Fibroblast of lung (primary cell): Measurements from ENCODE around the gene MDN1. TPM values are rescaled to one million over a fixed set of nuclear protein-coding genes. Genes with fewer than 3 reads are reported as not detected.

Experiments used
- DNase-seq, 2 donors: peaks; one replicate each; pipeline versions ENCODE4 v3.0.0 to v3.0.0-alpha.2; 2010; ENCODE audit warnings: low read depth in 2 of 2
- H2AFZ ChIP-seq: 2 replicates; pipeline ENCODE4 v1.5.1; 2012; ENCODE audit warnings: low read length, control low read depth, inconsistent platforms
- H3K27ac ChIP-seq: 2 replicates; pipeline ENCODE4 v1.5.1; 2011; ENCODE audit warnings: low read length, control low read depth; ENCODE audit not compliant: insufficient read depth
- H3K27me3 ChIP-seq: 2 replicates; pipeline ENCODE4 v1.5.1; 2011; ENCODE audit warnings: mild to moderate bottlenecking, low read length; ENCODE audit not compliant: control insufficient read depth, insufficient read depth
- H3K36me3 ChIP-seq: 2 replicates; pipeline ENCODE4 v1.5.1; 2011; ENCODE audit warnings: low read length; ENCODE audit not compliant: control insufficient read depth, insufficient read depth
- H3K4me1 ChIP-seq: 2 replicates; pipeline ENCODE4 v1.5.1; 2011; ENCODE audit warnings: low read length; ENCODE audit not compliant: control insufficient read depth, insufficient read depth; ENCODE audit errors: extremely low read depth
- H3K4me2 ChIP-seq: 2 replicates; pipeline ENCODE4 v1.5.1; 2011; ENCODE audit warnings: low read length, control low read depth; ENCODE audit not compliant: insufficient read depth; ENCODE audit errors: extremely low read depth
- H3K4me3 ChIP-seq, 4 experiments: fragments of 200-600 bp in 1 of 4; sonication (generic) in 1 of 4; replicated peaks in 1 of 4; 2 replicates each; pipeline ENCODE4 v1.5.1; 2011 to 2016; ENCODE audit warnings: low read length in 4 of 4, low read depth in 3 of 4, mild to moderate bottlenecking in 3 of 4, control low read depth in 2 of 4, inconsistent platforms in 1 of 4, mixed read lengths in 1 of 4; ENCODE audit not compliant: insufficient read depth in 1 of 4; ENCODE audit errors: control extremely low read depth in 1 of 4
- H3K79me2 ChIP-seq: 2 replicates; pipeline ENCODE4 v1.5.1; 2012; ENCODE audit warnings: mild to moderate bottlenecking, low read length, inconsistent platforms; ENCODE audit not compliant: control insufficient read depth, insufficient read depth
- H3K9ac ChIP-seq: 2 replicates; pipeline ENCODE4 v1.5.1; 2011; ENCODE audit warnings: mild to moderate bottlenecking, low read length, control low read depth; ENCODE audit not compliant: insufficient read depth
- H3K9me3 ChIP-seq: 2 replicates; pipeline ENCODE4 v1.5.1; 2012; ENCODE audit warnings: low read depth, low read length; ENCODE audit not compliant: control insufficient read depth, insufficient read depth
- H4K20me1 ChIP-seq: 2 replicates; pipeline ENCODE4 v1.5.1; 2011; ENCODE audit warnings: low read length; ENCODE audit not compliant: control insufficient read depth, insufficient read depth; ENCODE audit errors: extremely low read depth
- EZH2 ChIP-seq: IDR thresholded peaks from 2 replicates; pipeline ENCODE4 v1.5.1; 2012; ENCODE audit warnings: low read length, control low read depth, mild to moderate bottlenecking; ENCODE audit errors: missing control alignments
- polyA plus RNA-seq, 2 donors: library from polyadenylated mRNA; depleted of rRNA in 1 of 2; stranded (reverse) in 1 of 2; unstranded in 1 of 2; fragments of >200 nt; gene quantifications; 2 replicates each; pipeline ENCODE4 v1.2.1, GENCODE V29; 2011 to 2012; ENCODE audit warnings: missing spikeins in 1 of 2
- total RNA-seq: library from RNA; depleted of rRNA; stranded (reverse); fragments of >200 nt; gene quantifications from 2 replicates; pipeline ENCODE4 v1.2.1, GENCODE V29; 2014
- TF ChIP-seq, protein P1 (sequence below), 2 donors: IDR thresholded peaks in 1 of 2; conservative IDR thresholded peaks in 1 of 2; 1 replicate in 1 of 2; 2 replicates in 1 of 2; pipeline ENCODE4 v1.5.1; 2011 to 2012; ENCODE audit warnings: low read length in 2 of 2, control low read depth in 1 of 2, inconsistent platforms in 1 of 2, low read depth in 1 of 2, mild to moderate bottlenecking in 1 of 2

MDN1 gene
- total and polyA plus RNA-seq, 2 donors (not counting 1 experiment from before 2014, with no cell fraction given) = 5.9 to 23.5 TPM

DNA sequence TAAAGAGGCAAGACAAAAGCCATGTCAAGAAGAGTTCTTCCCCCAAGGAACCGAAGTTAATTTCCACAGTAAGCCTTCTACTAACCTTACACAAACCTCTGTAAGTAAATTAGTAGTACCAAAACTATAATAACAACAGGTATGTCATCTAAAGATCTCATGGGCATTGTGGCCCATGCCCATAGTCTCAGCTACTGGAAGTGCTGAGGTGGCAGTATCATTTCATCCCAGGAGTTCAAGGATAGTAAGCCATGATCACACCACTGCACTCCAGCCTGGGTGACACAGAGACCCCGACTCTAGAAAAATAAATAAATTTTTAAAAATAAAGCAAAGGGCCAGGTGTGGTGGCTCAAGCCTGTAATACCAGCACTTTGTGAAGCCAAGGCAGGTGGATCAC is 29.2 kb downstream of the MDN1 start:
- Histone ChIP-seq H3K4me3 (no peak overlapping the region), H4K20me1 (no peaks in the 10 kb centered on the region), H3K27ac (no peak overlapping the region), H3K9ac (no peak overlapping the region), H3K79me2 (no peaks in the 10 kb centered on the region), H2AFZ (no peak overlapping the region), H3K4me2 (no peak overlapping the region), H3K9me3 (no peaks in the 10 kb centered on the region), H3K27me3 (no peaks in the 10 kb centered on the region), H3K36me3 (no peaks in the 10 kb centered on the region), H3K4me1 (no peaks in the 10 kb centered on the region)
- no peak for TF ChIP-seq EZH2
- TF ChIP-seq, protein P1, sequence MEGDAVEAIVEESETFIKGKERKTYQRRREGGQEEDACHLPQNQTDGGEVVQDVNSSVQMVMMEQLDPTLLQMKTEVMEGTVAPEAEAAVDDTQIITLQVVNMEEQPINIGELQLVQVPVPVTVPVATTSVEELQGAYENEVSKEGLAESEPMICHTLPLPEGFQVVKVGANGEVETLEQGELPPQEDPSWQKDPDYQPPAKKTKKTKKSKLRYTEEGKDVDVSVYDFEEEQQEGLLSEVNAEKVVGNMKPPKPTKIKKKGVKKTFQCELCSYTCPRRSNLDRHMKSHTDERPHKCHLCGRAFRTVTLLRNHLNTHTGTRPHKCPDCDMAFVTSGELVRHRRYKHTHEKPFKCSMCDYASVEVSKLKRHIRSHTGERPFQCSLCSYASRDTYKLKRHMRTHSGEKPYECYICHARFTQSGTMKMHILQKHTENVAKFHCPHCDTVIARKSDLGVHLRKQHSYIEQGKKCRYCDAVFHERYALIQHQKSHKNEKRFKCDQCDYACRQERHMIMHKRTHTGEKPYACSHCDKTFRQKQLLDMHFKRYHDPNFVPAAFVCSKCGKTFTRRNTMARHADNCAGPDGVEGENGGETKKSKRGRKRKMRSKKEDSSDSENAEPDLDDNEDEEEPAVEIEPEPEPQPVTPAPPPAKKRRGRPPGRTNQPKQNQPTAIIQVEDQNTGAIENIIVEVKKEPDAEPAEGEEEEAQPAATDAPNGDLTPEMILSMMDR (conservative IDR thresholded peaks at IDR 0.05 in 1 of 2, IDR thresholded peaks at IDR 0.05 in 1 of 2; ENCODE audit: low read depth in 1 of 2, low read length in 2 of 2) = no peak
- no peak for DNase-seq

DNA sequence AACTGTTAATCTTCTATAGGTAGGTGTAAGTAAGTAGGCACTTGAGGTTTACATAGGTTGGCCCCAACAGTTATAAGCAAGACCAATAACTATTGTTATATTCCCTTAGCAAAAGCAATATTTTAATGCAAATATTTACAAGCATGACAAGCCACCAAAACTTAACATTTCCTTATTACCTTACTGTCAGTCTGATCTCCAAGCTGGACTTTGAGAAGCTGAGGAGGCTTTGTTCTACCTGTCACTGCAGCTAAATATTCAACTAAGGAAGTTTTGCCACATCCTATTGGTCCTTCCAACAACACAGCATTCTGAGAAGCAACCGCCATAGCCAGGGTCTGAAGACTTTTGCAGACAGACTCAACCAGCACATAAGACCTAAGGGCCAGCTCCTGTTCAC is 29.6 kb downstream of the MDN1 start:
- Histone ChIP-seq H3K27ac (no peak overlapping the region), H3K27me3 (no peaks in the 10 kb centered on the region), H3K36me3 (no peaks in the 10 kb centered on the region), H3K4me2 (no peak overlapping the region), H3K4me1 (no peaks in the 10 kb centered on the region), H3K79me2 (no peaks in the 10 kb centered on the region), H3K4me3 (no peak overlapping the region), H4K20me1 (no peaks in the 10 kb centered on the region), H3K9me3 (no peaks in the 10 kb centered on the region), H3K9ac (no peak overlapping the region), H2AFZ (no peak overlapping the region)
- DNase-seq = no peak
- TF ChIP-seq, protein P1 (conservative IDR thresholded peaks at IDR 0.05 in 1 of 2, IDR thresholded peaks at IDR 0.05 in 1 of 2; ENCODE audit: low read depth in 1 of 2, low read length in 2 of 2) = no peak
- TF ChIP-seq EZH2 = no peak

DNA sequence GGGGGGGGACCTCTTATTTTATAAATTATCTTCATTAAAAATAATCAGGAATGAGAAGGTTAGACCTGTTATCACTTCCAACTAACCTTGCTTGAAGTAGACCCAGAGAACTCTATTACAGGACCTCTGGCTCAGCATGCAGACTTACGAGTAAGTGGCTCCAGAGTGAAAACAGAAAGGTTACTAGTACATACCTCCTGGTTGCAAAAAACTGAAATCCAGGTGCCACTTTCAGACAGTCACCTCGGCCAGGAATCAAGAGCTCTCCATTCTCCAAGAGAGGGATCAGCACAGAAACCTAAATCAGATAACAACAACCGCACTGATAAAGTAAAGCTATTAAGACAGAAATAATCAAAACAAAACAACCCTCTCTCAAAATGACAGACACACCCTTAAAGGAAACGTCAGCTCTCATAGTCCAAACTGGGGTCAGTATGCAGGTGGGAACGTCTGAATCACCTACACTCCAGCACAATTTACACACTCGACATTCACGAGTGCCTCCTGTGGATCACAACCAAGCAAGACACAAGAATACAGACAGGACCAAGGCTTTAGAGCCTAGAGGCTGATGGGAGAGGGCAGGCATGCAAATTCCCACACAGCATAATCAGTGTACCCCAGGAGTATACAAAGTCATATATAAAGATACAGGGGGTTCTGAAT is 31.8 kb downstream of the MDN1 start:
- Histone ChIP-seq H3K79me2 (no peaks in the 10 kb centered on the region), H3K9ac (no peak overlapping the region), H4K20me1 (no peaks in the 10 kb centered on the region), H3K4me2 (no peak overlapping the region), H3K27ac (no peak overlapping the region), H3K4me3 (no peak overlapping the region), H3K9me3 (no peaks in the 10 kb centered on the region), H3K4me1 (no peaks in the 10 kb centered on the region), H3K36me3 (no peaks in the 10 kb centered on the region), H2AFZ (no peak overlapping the region), H3K27me3 (no peaks in the 10 kb centered on the region)
- no peak for DNase-seq
- no peak for TF ChIP-seq EZH2
- TF ChIP-seq, protein P1 (conservative IDR thresholded peaks at IDR 0.05 in 1 of 2, IDR thresholded peaks at IDR 0.05 in 1 of 2; ENCODE audit: low read depth in 1 of 2, low read length in 2 of 2) = no peak
